HK-2 (cell line): ENCODE data around the gene FRRS1L.
A peak's percentile ranks its signal among the peaks of the same experiment; 100 is the strongest.

Experiments
- DNase-seq: peaks from one replicate; pipeline ENCODE4 v3.0.0-alpha.2; 2018; ENCODE audit not compliant: unreplicated experiment

FRRS1L gene

DNA sequence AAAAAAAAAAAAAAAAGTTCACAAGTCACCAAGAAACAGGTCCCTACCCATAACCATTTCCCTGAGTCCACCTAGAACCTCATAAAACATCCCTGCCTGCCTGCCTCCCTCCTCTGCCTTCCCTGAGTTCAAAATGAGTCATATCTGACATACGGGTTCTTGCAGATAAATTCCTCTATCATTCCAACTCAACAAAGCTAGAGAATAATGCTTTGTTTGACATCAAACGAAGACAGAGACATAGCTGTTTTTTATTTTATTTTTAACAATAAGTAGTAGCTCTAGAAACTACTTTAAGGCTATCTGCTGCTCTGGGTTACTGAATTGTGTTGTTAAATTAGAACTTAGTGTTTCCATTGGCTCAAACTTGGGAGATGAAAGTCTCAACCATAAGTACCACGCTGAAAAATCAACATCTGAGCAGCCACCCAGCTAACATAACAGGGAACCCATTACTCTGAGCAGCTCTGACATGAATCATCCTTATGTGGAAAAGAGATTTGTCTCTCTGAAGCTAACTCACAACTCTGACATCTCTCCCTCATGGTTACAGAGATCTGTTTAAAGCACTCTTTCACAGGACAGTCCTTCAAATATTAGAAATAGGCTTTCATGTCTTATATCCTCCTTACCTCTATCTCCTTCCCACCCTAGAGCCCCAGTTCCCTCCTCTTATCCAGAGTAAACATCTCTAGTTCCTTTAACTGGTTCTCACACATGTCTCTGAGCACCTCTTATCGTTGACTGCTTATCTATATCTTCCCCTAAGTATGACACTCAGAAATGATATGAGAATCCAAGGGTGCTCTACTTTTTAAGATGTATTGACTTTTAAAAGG is 59.4 kb downstream of the FRRS1L start:
- DNase-seq: peak; percentile 41

DNA sequence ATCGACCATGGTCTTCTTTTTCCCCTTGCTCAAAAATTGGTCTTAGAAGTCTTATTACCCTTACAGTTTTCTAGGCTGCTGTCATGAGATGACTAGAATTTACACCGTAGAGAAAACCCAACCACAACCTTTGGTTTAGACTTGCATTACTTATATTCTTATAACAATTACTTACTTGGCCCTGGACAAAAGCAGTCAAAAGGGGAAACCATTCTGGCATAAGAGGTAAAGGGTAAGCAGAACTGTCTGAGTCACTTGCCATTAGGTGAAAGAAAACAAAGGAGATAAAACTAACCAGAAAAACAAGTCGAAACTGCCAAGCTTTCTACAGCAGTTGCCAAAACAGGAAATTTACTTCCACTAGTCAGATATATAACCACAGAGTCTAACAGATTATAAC is 65.2 kb downstream of the FRRS1L start:
- DNase-seq: no peak

DNA sequence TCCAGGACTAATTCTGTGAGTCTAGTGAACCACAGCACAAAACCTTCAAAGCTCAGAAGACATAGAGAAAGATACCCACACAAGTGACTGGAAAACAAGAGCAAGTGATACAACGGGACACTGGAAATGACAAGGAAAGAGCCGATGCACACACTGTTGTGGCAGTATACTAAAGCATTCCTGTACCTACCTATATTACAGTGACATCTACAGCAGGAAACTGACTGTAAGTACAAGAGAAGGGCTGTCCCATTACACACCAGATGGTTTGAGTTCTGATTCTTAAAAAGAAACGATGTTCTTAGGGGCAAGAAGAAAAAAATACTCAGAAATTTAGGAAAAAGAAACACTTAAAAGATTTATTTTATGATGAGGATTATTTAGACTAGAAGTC is 65.8 kb downstream of the FRRS1L start:
- DNase-seq: no peak

DNA sequence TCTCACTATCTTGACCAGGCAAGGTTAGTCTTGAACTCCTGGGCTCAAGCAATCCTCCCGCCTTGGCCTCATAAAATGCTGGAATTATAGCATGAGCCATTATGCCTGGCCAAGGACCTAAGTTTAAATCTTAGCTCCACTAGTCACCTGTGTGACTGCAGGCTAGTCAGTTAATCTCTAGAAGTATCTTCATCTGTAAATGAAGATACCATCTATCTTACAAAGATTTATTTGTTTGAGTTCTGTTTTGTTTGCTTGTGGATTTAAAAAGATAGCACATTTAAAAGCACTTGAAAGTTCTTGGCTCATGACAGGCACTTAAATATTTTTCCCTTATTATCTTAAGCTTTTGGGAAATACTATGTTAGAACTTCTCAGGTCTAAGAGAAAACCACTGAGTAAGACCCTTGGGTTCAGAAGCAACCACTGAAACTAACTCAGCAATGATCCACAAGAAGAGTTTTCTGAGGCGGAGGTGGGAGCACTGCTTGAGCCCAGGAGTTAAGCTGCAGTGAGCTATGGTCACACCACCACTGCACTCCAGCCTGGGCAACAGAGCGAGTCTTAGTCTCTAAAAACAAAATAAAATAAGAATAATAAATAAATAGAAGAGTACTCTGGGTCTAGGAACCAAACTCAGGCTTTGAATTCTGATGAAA is 66.4 kb downstream of the FRRS1L start:
- no peak for DNase-seq

DNA sequence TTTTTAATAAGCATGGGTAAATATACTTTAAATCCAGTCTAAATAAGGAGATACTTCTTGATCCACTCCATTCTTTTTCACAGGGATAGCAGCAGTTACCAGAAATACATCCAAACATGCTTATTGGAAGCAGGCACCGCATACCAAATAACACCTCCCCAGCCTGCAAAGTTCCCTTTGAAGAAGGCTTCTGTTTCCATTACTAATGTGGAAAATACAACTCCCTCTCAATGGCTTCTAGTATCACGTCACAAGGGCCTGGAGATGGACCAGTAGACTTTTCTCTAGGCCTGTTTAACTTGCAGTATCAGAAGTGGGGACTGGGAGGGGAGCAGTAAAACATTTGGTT is 68.1 kb downstream of the FRRS1L start:
- DNase-seq: no peak

DNA sequence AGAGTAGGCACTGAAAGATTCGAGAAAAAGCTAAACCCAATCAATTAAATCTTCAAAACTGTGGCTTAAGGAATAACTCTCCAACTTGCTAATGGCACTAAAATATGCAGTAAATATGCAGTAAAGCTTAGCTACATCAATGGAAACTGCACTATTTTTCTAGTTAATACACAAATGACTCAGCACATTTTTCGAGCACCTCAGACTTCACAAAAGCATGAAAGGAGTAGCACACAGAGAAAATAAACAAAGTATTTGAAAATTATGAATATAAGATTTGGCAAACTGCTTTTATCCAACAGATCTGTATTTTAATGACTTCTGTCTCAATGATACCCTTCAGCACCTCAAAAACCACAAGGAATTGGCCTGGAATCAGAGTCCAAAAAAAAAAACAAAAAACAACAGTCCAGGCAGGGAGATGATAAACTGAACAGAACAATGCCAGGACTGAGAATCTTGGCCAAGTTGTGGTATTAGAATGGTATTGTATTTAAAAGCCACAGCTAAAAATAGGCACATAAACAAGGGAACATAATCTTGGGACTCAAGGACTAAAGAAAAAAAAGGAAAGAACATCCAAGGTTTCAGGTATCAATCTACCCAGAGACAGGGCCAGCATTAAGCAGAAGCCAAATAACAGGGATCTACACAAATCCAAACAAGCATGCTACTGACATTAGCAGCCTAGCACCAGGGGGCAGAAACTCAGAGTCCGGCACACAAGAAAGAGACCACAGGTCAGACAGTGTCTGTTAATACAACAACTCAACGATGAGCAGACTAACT is 68.7 kb downstream of the FRRS1L start:
- peak; percentile 15 for DNase-seq

DNA sequence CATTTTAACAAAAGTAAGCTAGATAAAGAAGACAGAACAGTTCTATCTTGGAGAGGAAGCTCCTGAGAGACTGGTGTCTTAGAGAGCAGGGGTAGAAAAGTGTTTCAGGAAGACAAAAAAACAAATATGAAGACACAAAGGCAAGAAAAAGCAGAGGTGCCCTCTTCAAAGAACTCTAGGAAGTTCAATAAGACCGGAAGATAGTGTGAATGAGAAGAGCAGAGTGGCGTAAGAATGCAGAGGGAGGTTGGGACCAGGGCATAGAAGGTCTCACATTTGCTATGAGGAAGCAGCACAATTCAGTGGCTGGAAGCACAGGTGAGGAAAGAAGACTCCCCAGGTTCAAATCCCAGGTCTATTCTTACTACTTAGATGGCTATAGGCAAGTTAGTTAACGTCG is 69.9 kb downstream of the FRRS1L start:
- DNase-seq: no peak

DNA sequence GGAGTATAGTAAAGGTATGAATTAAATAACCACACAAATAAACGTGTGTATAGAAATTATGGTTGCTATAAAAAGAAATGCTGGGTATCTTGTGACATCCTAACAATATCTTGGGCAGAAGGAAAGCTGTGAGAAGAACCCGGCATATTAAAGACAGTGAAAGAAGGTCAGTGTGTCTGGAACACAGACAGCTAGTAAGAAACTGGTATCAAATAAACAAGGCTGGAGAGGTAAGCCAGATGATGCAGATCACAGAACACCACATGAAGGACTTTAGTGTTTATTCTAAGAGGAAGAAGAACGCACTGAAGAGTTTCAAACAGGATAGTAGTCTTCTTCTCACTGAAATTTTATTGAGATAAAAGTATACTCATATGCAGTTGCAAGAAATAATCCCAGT is 71.7 kb downstream of the FRRS1L start:
- no peak for DNase-seq

DNA sequence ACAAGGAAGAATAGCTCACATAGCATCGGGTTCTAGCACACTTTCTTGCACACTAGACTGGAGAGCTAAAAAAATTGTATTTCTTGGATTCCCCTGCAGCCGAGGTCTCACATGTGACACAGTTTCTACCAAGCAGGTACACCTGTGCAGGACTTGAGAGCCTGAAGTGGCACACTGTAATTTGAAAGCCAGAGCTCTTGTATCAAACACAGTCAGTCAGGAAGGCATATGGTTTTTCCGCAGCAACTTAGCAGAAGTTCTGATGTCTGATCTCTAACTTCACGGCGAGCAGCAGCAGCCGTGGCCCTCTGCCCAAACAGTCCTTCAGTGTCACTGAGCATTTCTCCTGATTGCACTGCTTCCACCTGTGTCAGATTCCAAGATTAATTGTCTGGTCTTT is 72.8 kb downstream of the FRRS1L start:
- no peak for DNase-seq

DNA sequence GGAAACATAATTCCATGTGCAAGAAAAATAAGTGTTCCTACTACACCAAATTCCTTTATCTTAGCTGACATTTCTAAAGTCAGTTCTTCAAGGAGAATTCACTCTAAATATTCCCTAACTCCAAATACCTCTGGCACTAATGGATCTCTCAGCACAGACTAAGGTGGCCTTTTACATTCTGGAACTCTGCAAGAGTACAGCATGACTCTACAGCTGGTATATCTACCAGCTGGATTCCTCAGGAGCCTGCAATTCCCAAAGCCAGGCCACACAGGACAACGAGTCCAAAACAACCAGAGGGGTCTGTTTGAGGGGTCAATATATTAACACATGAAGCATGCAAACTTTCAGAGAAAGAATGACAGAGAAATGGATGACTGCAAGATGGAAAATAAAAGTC is 74.5 kb downstream of the FRRS1L start:
- no peak for DNase-seq

DNA sequence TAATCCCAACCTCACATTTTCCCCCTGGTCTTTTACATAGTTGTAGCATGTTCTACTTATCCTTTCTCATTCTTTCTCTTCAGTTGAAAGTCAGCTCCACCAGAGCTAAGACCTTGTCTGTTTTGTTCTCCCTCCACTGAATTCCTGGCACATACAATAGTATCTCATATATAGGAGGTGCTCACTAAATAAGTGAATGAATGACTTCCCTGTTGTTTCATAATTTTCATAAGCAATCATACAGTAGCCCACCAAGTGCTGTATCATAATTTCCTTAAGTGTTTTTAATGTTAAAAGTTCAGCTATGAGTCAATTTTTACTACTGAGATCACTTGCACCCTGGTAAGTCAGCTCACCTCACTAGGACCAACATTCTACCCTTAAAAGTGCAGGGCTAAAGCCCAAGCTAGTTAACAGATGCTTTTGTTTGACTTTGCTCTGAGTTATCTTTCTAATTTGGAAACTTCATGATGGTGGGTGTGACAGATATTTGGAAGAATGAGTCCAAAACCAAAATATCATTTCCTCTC is 74.9 kb downstream of the FRRS1L start:
- DNase-seq: no peak

DNA sequence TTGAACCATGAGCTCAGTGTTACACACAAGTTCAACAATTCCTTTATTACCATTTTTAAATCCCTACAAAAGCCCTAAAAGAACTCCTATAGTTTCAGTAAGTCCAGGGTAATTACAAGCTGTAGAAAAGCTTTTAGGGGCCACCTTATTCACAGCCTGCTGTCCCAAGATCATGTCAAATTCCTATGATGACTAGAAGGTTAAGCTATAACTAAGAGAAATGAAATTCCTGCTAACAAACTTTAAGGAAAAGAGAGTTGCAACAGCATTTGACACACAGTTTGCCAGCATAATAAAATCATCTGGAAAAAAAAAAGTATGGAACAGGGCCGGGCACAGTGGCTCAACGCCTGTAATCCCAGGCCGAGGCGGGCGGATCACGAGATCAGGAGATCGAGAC is 78.8 kb downstream of the FRRS1L start:
- no peak for DNase-seq

DNA sequence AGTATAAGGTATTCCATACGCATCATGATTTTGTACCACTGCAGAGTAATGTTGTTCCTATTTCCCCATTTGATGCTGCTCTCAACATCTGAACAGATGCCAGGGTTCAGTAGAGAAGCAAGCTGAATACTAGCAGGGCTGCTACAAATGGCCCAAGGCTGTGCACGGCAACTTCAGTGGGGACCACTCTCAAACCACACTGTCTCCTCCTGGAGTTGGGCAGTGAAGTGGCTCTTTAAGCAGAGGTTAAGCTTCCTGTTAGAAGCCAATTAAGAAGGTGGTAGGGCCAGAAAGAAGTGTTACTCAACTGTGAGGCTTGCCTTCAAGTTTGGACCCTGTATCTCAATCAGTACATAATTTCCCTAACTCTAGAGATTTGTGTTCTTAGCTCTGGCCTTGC is 79.3 kb downstream of the FRRS1L start:
- no peak for DNase-seq

DNA sequence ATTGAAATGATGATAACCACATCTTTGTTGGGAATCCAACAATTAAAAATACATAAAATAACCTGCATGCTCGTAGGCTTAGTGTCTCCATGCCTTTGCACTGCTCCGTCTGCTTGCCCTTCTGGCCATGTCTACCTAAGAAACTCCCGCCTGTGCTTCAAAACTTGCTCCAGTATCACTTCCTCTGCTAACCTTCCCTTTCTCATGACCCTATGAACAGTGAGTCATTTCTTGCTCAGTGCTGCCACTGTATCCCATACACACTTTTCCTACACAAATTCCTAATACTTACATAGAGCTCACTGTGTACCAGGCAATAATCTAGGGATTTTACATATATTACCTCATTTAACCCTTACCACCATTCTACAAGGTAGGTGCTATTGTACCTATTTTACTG is 80.8 kb downstream of the FRRS1L start:
- no peak for DNase-seq

DNA sequence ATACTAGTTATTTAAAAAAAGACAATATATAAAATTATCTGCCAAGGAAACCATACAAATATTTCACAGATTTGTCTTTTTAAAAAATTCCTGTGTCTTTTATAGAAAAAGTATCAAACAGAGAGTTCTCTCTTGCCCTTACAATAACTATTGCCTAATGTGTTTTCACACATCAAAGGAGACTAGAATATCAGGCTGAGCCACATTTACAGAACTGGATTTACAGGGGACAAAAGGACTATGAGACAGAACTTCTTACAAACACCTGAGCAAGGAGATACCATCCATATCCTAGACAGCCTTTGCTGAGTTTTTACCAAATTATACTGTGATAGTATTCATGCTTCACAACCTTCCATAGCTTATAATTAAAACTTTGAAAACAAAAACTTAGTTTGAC is 81.5 kb downstream of the FRRS1L start:
- DNase-seq: no peak

DNA sequence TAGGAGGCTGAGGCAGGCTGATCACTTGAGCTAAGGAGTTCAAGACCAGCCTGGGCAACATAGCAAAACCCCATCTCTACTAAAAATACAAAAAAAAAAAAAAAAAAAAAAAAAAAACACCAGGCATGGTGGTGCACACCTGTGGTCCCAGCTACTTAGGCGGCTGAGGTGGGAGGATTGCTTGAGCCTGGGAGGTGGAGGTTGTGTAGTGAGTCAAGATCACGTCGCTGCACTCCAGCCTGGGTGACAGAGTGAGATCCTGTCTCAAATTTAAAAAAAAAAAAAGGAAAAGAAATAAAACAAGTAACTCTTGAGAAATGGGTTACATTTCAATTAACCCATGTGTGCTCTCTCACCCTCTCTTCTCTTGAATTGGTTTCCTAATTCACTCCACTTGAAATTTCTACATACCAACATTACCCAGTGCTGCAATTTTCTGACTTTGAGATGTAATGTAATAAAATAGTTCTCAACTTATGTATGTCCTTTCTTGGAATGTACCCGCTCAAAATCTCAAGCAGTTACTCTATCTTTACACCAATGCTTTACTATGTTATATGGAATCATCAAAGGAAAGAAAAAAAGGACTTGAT is 83.1 kb downstream of the FRRS1L start:
- no peak for DNase-seq

DNA sequence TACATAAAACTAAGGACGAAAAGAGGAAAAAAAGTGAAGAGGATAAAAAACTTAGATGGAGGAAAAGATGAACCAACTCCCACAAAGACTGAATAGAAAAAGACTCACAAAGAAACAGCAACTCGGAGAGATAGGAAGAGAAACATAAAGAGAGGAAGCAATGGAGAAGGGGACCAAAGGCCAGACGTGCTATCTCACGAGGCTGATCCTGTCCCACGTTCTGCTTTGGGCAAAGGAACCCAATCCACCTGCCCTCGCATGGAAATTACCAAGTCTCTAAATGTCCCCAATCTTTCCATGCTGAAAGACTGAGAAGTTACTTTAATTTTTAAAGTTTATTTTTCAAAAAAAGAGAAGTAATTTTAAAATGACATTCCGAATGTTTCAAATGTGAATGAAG is 83.9 kb downstream of the FRRS1L start:
- no peak for DNase-seq

DNA sequence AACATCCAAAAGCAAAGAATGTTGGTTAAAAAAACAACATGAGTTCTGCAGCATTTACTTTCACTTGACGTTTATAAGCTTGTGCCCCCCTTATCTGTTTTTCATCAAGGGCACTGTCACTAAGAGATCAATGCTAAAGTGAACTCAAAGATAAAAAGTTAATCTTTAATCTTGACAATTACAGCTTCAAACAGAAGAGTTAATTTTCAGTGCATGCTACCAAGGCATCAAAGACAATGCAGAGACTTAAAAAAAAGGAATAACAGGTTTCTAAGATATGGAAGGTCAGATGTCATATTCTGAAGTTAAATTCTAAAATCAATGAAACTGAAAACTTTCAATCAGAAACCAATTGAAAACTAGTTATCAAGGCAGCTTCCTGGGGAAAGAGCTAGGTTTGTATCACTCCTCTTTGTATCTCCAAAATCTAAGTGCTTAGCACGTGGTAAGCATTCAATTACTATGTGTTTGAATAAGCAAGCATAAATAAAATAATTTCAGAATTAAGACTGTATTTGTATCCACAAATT is 84.9 kb downstream of the FRRS1L start:
- no peak for DNase-seq
